SK-N-SH treated with all-trans-retinoic acid at 6 μM for 48 hours (cell line): Measurements from ENCODE around the gene KSR2.

ENCODE experiments used
- ATAC-seq: fragments of 200-7000 bp; cut with Tn5 transposase; 3 replicates; pipeline ENCODE4 v1.9.1; 2020; ENCODE audit warnings: mild to moderate bottlenecking, moderate library complexity
- ARNTL ChIP-seq: fragments of 450-650 bp; formaldehyde crosslinking; IDR thresholded peaks from 2 replicates; pipeline ENCODE4 v1.5.0; 2020; ENCODE audit warnings: low read depth, mild to moderate bottlenecking, moderate library complexity, borderline replicate concordance
- BACH2 ChIP-seq: fragments of 250-450 bp; sonication (Bioruptor Pico); IDR thresholded peaks from 2 replicates; pipeline ENCODE4 v1.9.0; 2021; ENCODE audit warnings: mild to moderate bottlenecking, borderline replicate concordance
- CREB5 ChIP-seq: fragments of 250-450 bp; sonication (Bioruptor Pico); IDR thresholded peaks from 2 replicates; pipeline ENCODE4 v1.5.1; 2020; ENCODE audit warnings: low read depth, mild to moderate bottlenecking, moderate library complexity
- CSDC2 ChIP-seq: fragments of 250-450 bp; sonication (Bioruptor Pico); IDR thresholded peaks from 2 replicates; pipeline ENCODE4 v1.5.0; 2020; ENCODE audit warnings: mild to moderate bottlenecking, moderate library complexity
- ESRRG ChIP-seq: fragments of 250-450 bp; sonication (Bioruptor Pico); IDR thresholded peaks from 2 replicates; pipeline ENCODE4 v1.6.1; 2021; ENCODE audit warnings: mild to moderate bottlenecking
- GLIS3 ChIP-seq: fragments of 250-450 bp; sonication (Bioruptor Pico); IDR thresholded peaks from 2 replicates; pipeline ENCODE4 v1.5.0; 2020; ENCODE audit warnings: mild to moderate bottlenecking, moderate library complexity
- PATZ1 ChIP-seq: fragments of 250-450 bp; sonication (Bioruptor Pico); IDR thresholded peaks from 2 replicates; pipeline ENCODE4 v1.8.0; 2020; ENCODE audit warnings: mild to moderate bottlenecking, moderate library complexity, borderline replicate concordance
- POU6F1 ChIP-seq: fragments of 250-450 bp; sonication (Bioruptor Pico); IDR thresholded peaks from 2 replicates; pipeline ENCODE4 v1.8.0; 2021; ENCODE audit warnings: low read depth, mild to moderate bottlenecking, moderate library complexity, borderline replicate concordance
- PPARA ChIP-seq: fragments of 250-450 bp; sonication (Bioruptor Pico); IDR thresholded peaks from 2 replicates; pipeline ENCODE4 v1.5.0; 2020; ENCODE audit warnings: mild to moderate bottlenecking, borderline replicate concordance
- RARB ChIP-seq: fragments of 250-450 bp; sonication (Bioruptor Pico); IDR thresholded peaks from 2 replicates; pipeline ENCODE4 v1.8.0; 2021; ENCODE audit warnings: mild to moderate bottlenecking, moderate library complexity
- SNAI2 ChIP-seq: fragments of 250-450 bp; sonication (Bioruptor Pico); IDR thresholded peaks from 2 replicates; pipeline ENCODE4 v1.5.0; 2020; ENCODE audit warnings: mild to moderate bottlenecking, moderate library complexity
- TCF4 ChIP-seq: fragments of 250-450 bp; sonication (Bioruptor Pico); IDR thresholded peaks from 2 replicates; pipeline ENCODE4 v1.8.0; 2021; ENCODE audit warnings: mild to moderate bottlenecking, moderate library complexity, borderline replicate concordance
- TOX ChIP-seq: fragments of 250-450 bp; sonication (Bioruptor Pico); IDR thresholded peaks from 2 replicates; pipeline ENCODE4 v1.8.0; 2021; ENCODE audit warnings: mild to moderate bottlenecking, moderate library complexity, borderline replicate concordance
- TSHZ2 ChIP-seq: fragments of 250-450 bp; sonication (Bioruptor Pico); IDR thresholded peaks from 2 replicates; pipeline ENCODE4 v1.5.0; 2020; ENCODE audit warnings: mild to moderate bottlenecking, moderate library complexity
- ZC3H10 ChIP-seq: fragments of 250-450 bp; sonication (Bioruptor Pico); IDR thresholded peaks from 2 replicates; pipeline ENCODE4 v1.5.1; 2021; ENCODE audit warnings: mild to moderate bottlenecking, moderate library complexity
- ZFP3 ChIP-seq: fragments of 250-450 bp; sonication (Bioruptor Pico); IDR thresholded peaks from 2 replicates; pipeline ENCODE4 v1.5.0; 2020; ENCODE audit warnings: mild to moderate bottlenecking, moderate library complexity
- ZFP30 ChIP-seq: fragments of 450-650 bp; formaldehyde crosslinking; IDR thresholded peaks from 2 replicates; pipeline ENCODE4 v1.5.0; 2022; ENCODE audit warnings: mild to moderate bottlenecking, moderate library complexity
- ZNF70 ChIP-seq: fragments of 450-650 bp; formaldehyde crosslinking; IDR thresholded peaks from 2 replicates; pipeline ENCODE4 v1.5.0; 2020; ENCODE audit warnings: mild to moderate bottlenecking, moderate library complexity
- ZNF8 ChIP-seq: fragments of 450-650 bp; formaldehyde crosslinking; IDR thresholded peaks from 2 replicates; pipeline ENCODE4 v1.5.0; 2020; ENCODE audit warnings: mild to moderate bottlenecking, moderate library complexity

KSR2 gene

DNA sequence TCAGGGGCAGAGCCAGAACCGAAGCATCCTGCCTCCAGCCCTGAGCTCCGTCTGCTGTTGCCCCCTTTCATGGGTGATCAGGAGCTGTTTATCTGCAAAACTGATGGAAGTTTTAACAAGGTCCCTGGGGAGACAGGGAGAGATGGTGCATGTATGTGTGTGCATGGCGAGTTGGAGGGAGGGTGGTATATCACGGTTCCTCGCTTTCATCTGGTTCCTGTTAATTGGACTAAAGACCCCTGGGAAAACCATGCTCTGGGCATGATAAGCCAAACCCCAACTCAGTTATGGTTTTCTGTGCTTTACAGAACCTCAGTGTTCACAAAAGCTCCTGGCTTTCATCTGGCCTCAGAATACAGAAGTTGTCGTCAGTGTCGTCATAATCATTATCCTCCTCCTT, 133.6 kb downstream of the KSR2 start:
- TF ChIP-seq ARNTL (CRISPR knock-in tag) (no peak), CSDC2 (CRISPR knock-in tag) (no peak), ZFP3 (no peak), GLIS3 (CRISPR knock-in tag) (no peak), ZNF70 (CRISPR knock-in tag) (no peak), ZC3H10 (CRISPR knock-in tag) (no peak), POU6F1 (CRISPR knock-in tag) (no peak), SNAI2 (CRISPR knock-in tag) (no peak), ZNF8 (CRISPR knock-in tag) (no peak), TOX (CRISPR knock-in tag) (no peak), PATZ1 (CRISPR knock-in tag) (no peak), TCF4 (CRISPR knock-in tag) (no peak), TSHZ2 (no peak), ZFP30 (no peak), RARB (CRISPR knock-in tag) (no peak)
- TF ChIP-seq, all 23 proteins: peak for 0
- no peak for ATAC-seq

DNA sequence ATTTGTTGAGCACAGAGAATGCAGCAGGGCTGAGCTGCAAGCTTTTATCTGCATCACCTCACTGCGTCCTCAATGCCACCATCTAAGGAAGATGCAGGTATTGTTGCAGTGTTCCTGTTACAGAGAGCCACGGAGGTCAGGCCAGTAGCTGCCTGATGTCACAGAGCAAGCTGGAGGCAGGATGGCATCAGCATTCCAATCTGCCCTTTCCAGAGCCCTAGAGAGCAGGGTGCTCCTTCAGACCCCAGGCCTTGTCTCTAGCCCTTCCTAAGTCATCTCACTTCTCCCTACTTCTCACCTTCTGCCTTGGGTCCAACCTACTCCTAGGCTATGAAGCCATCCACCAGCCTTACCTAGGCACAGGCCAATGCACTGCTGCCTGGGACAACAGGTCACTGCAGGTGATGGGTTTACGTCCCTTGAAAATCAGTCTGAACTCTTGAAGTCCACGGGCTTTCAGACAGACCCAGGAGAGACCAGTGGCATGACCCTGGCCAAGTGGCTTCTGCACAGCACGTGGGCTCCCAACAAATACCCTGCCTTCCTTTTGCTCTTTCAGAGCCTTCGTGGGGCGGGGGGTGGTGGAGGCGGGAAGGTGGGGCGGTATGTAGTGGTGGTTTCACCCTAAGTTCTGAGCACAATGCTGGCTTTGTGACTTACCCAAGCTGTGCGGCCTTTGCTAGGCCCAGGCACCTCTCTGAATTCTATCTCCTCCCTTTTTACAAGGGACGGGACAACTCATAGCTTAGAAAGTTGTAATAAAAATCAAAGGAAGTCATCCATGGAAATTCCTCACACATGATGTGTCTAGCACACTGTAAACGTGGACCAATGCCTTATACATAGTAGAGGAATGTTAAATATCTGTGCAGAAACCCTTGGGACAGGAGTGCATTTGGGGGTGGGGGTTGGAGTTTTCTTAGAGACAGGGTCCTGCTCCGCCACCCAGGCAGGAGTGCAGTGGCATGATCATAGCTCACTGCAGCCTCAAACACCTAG, 136.0 kb downstream of the KSR2 start:
- no peak; the same call in 2 of the 3 replicates for ATAC-seq
- TF ChIP-seq CSDC2 (CRISPR knock-in tag) (no peak), TOX (CRISPR knock-in tag) (no peak), ARNTL (CRISPR knock-in tag) (no peak), SNAI2 (CRISPR knock-in tag) (no peak), PPARA (CRISPR knock-in tag) (no peak), ZFP3 (no peak), ESRRG (CRISPR knock-in tag) (no peak), ZC3H10 (CRISPR knock-in tag) (no peak), BACH2 (CRISPR knock-in tag) (no peak)

- no peak for ATAC-seq
- TF ChIP-seq ZFP3 (no peak), SNAI2 (CRISPR knock-in tag) (no peak), PPARA (CRISPR knock-in tag) (no peak), CREB5 (CRISPR knock-in tag) (no peak), TSHZ2 (no peak)
Observed at GRCh38 chr12:117830471-117830870, 138.3 kb downstream of the KSR2 start.
